T-cell (primary cell): ENCODE data around the gene FAXC. TPM values are rescaled to one million over a fixed set of nuclear protein-coding genes. Genes with fewer than 3 reads are reported as not detected.

ENCODE experiments used
- ATAC-seq, 4 experiments: fragments of 200-7000 bp in 3 of 4; fragments of 150-1000 bp in 1 of 4; cut with Tn5 transposase; replicated peaks in 1 of 4; 1 replicate in 3 of 4; 2 replicates in 1 of 4; pipeline ENCODE4 v1.10.0; 2021; ENCODE audit warnings: moderate library complexity in 3 of 4, mild to moderate bottlenecking in 2 of 4, moderate number of reproducible peaks in 1 of 4
- CTCF ChIA-PET, 2 donors: fragments of 300-600 bp; sonication (Branson Sonifier 250); formaldehyde crosslinking; loops; one replicate each; lab custom pipeline; 2022; ENCODE audit warnings: antibody characterized with exemption in 2 of 2; lab: Charles Lee
- POLR2A ChIA-PET, 2 donors: fragments of 300-600 bp; sonication (Branson Sonifier 250); formaldehyde crosslinking; loops; one replicate each; lab custom pipeline; 2022; ENCODE audit warnings: antibody characterized with exemption in 2 of 2; lab: Charles Lee
- DNase-seq, 35 experiments: peaks; one replicate each; pipeline versions ENCODE4 v3.0.0 to v3.0.0-alpha.2; 2013 to 2023
- H3K27ac ChIP-seq: one replicate; pipeline ENCODE4 v1.5.1; 2013; ENCODE audit warnings: low read length
- H3K27me3 ChIP-seq, 2 experiments: replicated peaks in 1 of 2; 1 replicate in 1 of 2; 2 replicates in 1 of 2; pipeline versions ENCODE4 v1.6.1 to v1.7.0; 2013; ENCODE audit warnings: low read length in 1 of 2, mixed read lengths in 1 of 2; ENCODE audit not compliant: control insufficient read depth in 2 of 2, insufficient read depth in 2 of 2; ENCODE audit errors: extremely low read depth in 1 of 2
- H3K36me3 ChIP-seq, 2 donors: 1 replicate in 1 of 2; 2 replicates in 1 of 2; pipeline versions ENCODE4 v1.6.1 to v1.7.0; 2013; ENCODE audit warnings: low read length in 1 of 2; ENCODE audit not compliant: control insufficient read depth in 2 of 2, insufficient read depth in 1 of 2; ENCODE audit errors: extremely low read depth in 1 of 2
- H3K4me1 ChIP-seq, 2 experiments: 1 replicate in 1 of 2; 2 replicates in 1 of 2; pipeline versions ENCODE4 v1.6.1 to v1.7.0; 2013; ENCODE audit warnings: low read length in 2 of 2, mixed read lengths in 1 of 2; ENCODE audit not compliant: insufficient read depth in 2 of 2, control insufficient read depth in 1 of 2; ENCODE audit errors: extremely low read depth in 1 of 2
- H3K4me3 ChIP-seq, 2 donors: 1 replicate in 1 of 2; 2 replicates in 1 of 2; pipeline versions ENCODE4 v1.5.1 to v1.7.0; 2013; ENCODE audit warnings: mild to moderate bottlenecking in 2 of 2, low read length in 1 of 2, moderate library complexity in 1 of 2; ENCODE audit not compliant: control insufficient read depth in 1 of 2; ENCODE audit errors: extremely low read depth in 1 of 2
- H3K9me3 ChIP-seq: 2 replicates; pipeline ENCODE4 v1.7.0; 2013
- H3K27ac Mint-ChIP-seq, 2 donors: one replicate each; pipeline ENCODE4 v1.8.0; 2020 to 2021; ENCODE audit warnings: mild to moderate bottlenecking in 2 of 2, mixed read lengths in 2 of 2
- H3K27me3 Mint-ChIP-seq, 2 donors: one replicate each; pipeline ENCODE4 v1.8.0; 2021 to 2022; ENCODE audit warnings: mixed read lengths in 2 of 2
- H3K36me3 Mint-ChIP-seq: one replicate; pipeline ENCODE4 v1.8.0; 2021; ENCODE audit warnings: mixed read lengths
- H3K4me1 Mint-ChIP-seq, 3 donors: one replicate each; pipeline ENCODE4 v1.8.0; 2020 to 2022; ENCODE audit warnings: mixed read lengths in 3 of 3, mild to moderate bottlenecking in 1 of 3
- H3K4me3 Mint-ChIP-seq, 3 donors: one replicate each; pipeline ENCODE4 v1.8.0; 2020 to 2022; ENCODE audit warnings: mild to moderate bottlenecking in 3 of 3, mixed read lengths in 3 of 3, moderate library complexity in 3 of 3
- H3K9me3 Mint-ChIP-seq, 3 donors: one replicate each; pipeline ENCODE4 v1.8.0; 2020 to 2022; ENCODE audit warnings: mixed read lengths in 3 of 3
- WGBS: methylation state at CpG from one replicate; pipeline ENCODE4 v1.1.5; 2013; ENCODE audit warnings: missing lambda C conversion rate; ENCODE audit not compliant: insufficient coverage; 5-methylcytosine and 5-hydroxymethylcytosine counted together
- total RNA-seq, 35 experiments: library from RNA in 6 of 35; stranded (reverse) in 6 of 35; fragments of 120-200 nt in 1 of 35; gene quantifications; one replicate each; pipeline versions ENCODE4 v1.2.1 to v1.2.4 and lab custom pipeline; 2013 to 2026

The FAXC gene
- total RNA-seq, 5 donors from 2014 or later (not counting 1 experiment from before 2014, with no cell fraction given), result 0.22 TPM; not detected in 4

GRCh38 chr6:99384507-99384906, 35.0 kb upstream of the FAXC start:
- no peak overlapping the region for H3K4me3 Mint-ChIP-seq
- Histone ChIP-seq H3K4me3 (no peak overlapping the region), H3K27ac (no peak overlapping the region), H3K27me3 (no peaks in the 10 kb centered on the region), H3K36me3 (no peaks in the 10 kb centered on the region), H3K9me3 (no peaks in the 10 kb centered on the region), H3K4me1 (no peaks in the 10 kb centered on the region)
- no peak overlapping the region for H3K27ac Mint-ChIP-seq
- peaks cover 0 to 16% (median 5%) of the 10 kb centered on the region in 3 donors for H3K4me1 Mint-ChIP-seq
- ChIA-PET POLR2A (no interaction called here), CTCF (no interaction called here)
- no peaks in the 10 kb centered on the region for H3K9me3 Mint-ChIP-seq
- H3K27me3 Mint-ChIP-seq, result no peaks in the 10 kb centered on the region
- ATAC-seq (no peak), DNase-seq (no peak)
- 100% methylated on average over 1 of the region's 3 CpGs for WGBS
- peaks cover 10% of the 10 kb centered on the region for H3K36me3 Mint-ChIP-seq

GRCh38 chr6:99378636-99379035, 29.2 kb upstream of the FAXC start:
- Histone ChIP-seq H3K9me3 (no peaks in the 10 kb centered on the region), H3K4me1 (no peaks in the 10 kb centered on the region), H3K4me3 (no peak overlapping the region), H3K27me3 (no peaks in the 10 kb centered on the region), H3K27ac (no peak overlapping the region), H3K36me3 (no peaks in the 10 kb centered on the region)
- ATAC-seq, result no peak
- Mint-ChIP-seq H3K27me3 (no peaks in the 10 kb centered on the region), H3K27ac (no peak overlapping the region), H3K9me3 (no peaks in the 10 kb centered on the region), H3K4me3 (no peak overlapping the region), H3K4me1 (no peaks in the 10 kb centered on the region), H3K36me3 (peaks cover 17% of the 10 kb centered on the region)
- POLR2A ChIA-PET, result interaction anchor here in 1 of 2 donors (0.6 kb wide), 1 partner anchor 45 kb away, joined by 4 read pairs; no protein-coding TSS in a partner anchor
- no peak for DNase-seq
- CTCF ChIA-PET, result no interaction called here

- Histone ChIP-seq H3K36me3 (no peaks in the 10 kb centered on the region), H3K9me3 (no peaks in the 10 kb centered on the region), H3K27ac (no peak overlapping the region), H3K4me1 (no peaks in the 10 kb centered on the region), H3K27me3 (no peaks in the 10 kb centered on the region), H3K4me3 (no peak overlapping the region)
- H3K27ac Mint-ChIP-seq, result no peak overlapping the region
- ChIA-PET POLR2A (no interaction called here), CTCF (interaction anchor here in 1 of 2 donors (0.8 kb wide), 1 partner anchor 16 kb away, joined by 4 read pairs; no protein-coding TSS in a partner anchor)
- DNase-seq (no peak), ATAC-seq (no peak)
- H3K4me3 Mint-ChIP-seq, result no peak overlapping the region
- peaks cover 4% of the 10 kb centered on the region for H3K36me3 Mint-ChIP-seq
- no peaks in the 10 kb centered on the region for H3K4me1 Mint-ChIP-seq
- no peaks in the 10 kb centered on the region for H3K27me3 Mint-ChIP-seq
- no peaks in the 10 kb centered on the region for H3K9me3 Mint-ChIP-seq
These were observed 20.1 kb upstream of the FAXC start for GRCh38 chr6:99369533-99369932.

GRCh38 chr6:99366852-99367251, 17.4 kb upstream of the FAXC start:
- CTCF ChIA-PET, result interaction anchor here in 1 of 2 donors (0.6 kb wide), 1 partner anchor 223 kb away, joined by 3 read pairs; no protein-coding TSS in a partner anchor
- H3K27me3 ChIP-seq, result peaks cover 0 to under 1% of the 10 kb centered on the region in 2 experiments
- WGBS, result no CpG with 5 or more reads among the region's 2 CpGs
- POLR2A ChIA-PET, result no interaction called here
- Mint-ChIP-seq H3K27ac (no peak overlapping the region), H3K4me1 (no peaks in the 10 kb centered on the region), H3K9me3 (no peaks in the 10 kb centered on the region), H3K27me3 (peaks cover 0 to 4% of the 10 kb centered on the region in 2 donors), H3K4me3 (no peak overlapping the region), H3K36me3 (peaks cover 4% of the 10 kb centered on the region)
- DNase-seq (no peak), ATAC-seq (no peak)
- H3K36me3 ChIP-seq, result no peaks in the 10 kb centered on the region
- H3K4me1 ChIP-seq, result no peaks in the 10 kb centered on the region
- H3K9me3 ChIP-seq, result no peaks in the 10 kb centered on the region
- no peak overlapping the region for H3K27ac ChIP-seq
- no peak overlapping the region for H3K4me3 ChIP-seq

- Histone ChIP-seq H3K9me3 (no peaks in the 10 kb centered on the region), H3K36me3 (no peaks in the 10 kb centered on the region), H3K27ac (no peak overlapping the region), H3K27me3 (peaks cover 0 to 2% of the 10 kb centered on the region in 2 experiments), H3K4me1 (no peaks in the 10 kb centered on the region), H3K4me3 (no peak overlapping the region)
- DNase-seq (no peak), ATAC-seq (no peak)
- H3K9me3 Mint-ChIP-seq, result no peaks in the 10 kb centered on the region
- ChIA-PET CTCF (no interaction called here), POLR2A (no interaction called here)
- peaks cover 11 to 17% of the 10 kb centered on the region in 2 donors for H3K27me3 Mint-ChIP-seq
- no peaks in the 10 kb centered on the region for H3K4me1 Mint-ChIP-seq
- no peaks in the 10 kb centered on the region for H3K36me3 Mint-ChIP-seq
- WGBS, result 29% methylated on average over 1 of the region's 5 CpGs
- H3K4me3 Mint-ChIP-seq, result no peak overlapping the region
- no peak overlapping the region for H3K27ac Mint-ChIP-seq
These were observed 14.6 kb upstream of the FAXC start for GRCh38 chr6:99364026-99364425.

GRCh38 chr6:99362678-99363268, 13.3 kb upstream of the FAXC start:
- ATAC-seq (no peak), DNase-seq (no peak)
- WGBS, result 60% methylated on average over 1 of the region's 1 CpG
- no peaks in the 10 kb centered on the region for H3K4me1 Mint-ChIP-seq
- no peak overlapping the region for H3K27ac Mint-ChIP-seq
- H3K27me3 Mint-ChIP-seq, result peaks cover 11 to 17% of the 10 kb centered on the region in 2 donors
- no peaks in the 10 kb centered on the region for H3K9me3 Mint-ChIP-seq
- ChIA-PET POLR2A (no interaction called here), CTCF (interaction anchor here in 1 of 2 donors (0.6 kb wide), 1 partner anchor 51 kb away, joined by 4 read pairs; no protein-coding TSS in a partner anchor)
- no peak overlapping the region for H3K4me3 ChIP-seq
- no peak overlapping the region for H3K4me3 Mint-ChIP-seq
- H3K27me3 ChIP-seq, result peaks cover 0 to 4% of the 10 kb centered on the region in 2 experiments
- H3K4me1 ChIP-seq, result no peaks in the 10 kb centered on the region
- no peaks in the 10 kb centered on the region for H3K36me3 ChIP-seq
- H3K27ac ChIP-seq, result no peak overlapping the region
- no peaks in the 10 kb centered on the region for H3K36me3 Mint-ChIP-seq
- H3K9me3 ChIP-seq, result no peaks in the 10 kb centered on the region
